Tibial nerve (tissue), 4 donors: ENCODE results near the gene UTF1. TPM values are rescaled to one million over a fixed set of nuclear protein-coding genes. Genes with fewer than 3 reads are reported as not detected.

Experiments used
- DNase-seq, 2 donors: peaks; one replicate each; pipeline ENCODE4 v3.0.0-alpha.2; 2019; ENCODE audit warnings: low spot score in 2 of 2
- H3K27ac ChIP-seq, 4 donors: fragments of 200-600 bp; sonication (generic) in 3 of 4; one replicate each; pipeline ENCODE4 v1.5.1; 2017 to 2019; ENCODE audit warnings: mild to moderate bottlenecking in 1 of 4
- H3K27me3 ChIP-seq, 2 donors: fragments of 200-600 bp; sonication (generic) in 1 of 2; one replicate each; pipeline versions ENCODE4 v1.5.1 to v1.6.0; 2017 to 2019
- H3K36me3 ChIP-seq, 3 donors: fragments of 200-600 bp; sonication (generic); one replicate each; pipeline ENCODE4 v1.5.1; 2018 to 2019
- H3K4me1 ChIP-seq, 4 donors: fragments of 200-600 bp; sonication (generic) in 3 of 4; one replicate each; pipeline ENCODE4 v1.5.1; 2017 to 2019
- H3K4me3 ChIP-seq, 4 donors: fragments of 200-600 bp; sonication (generic) in 3 of 4; one replicate each; pipeline ENCODE4 v1.5.1; 2017 to 2019; ENCODE audit warnings: mild to moderate bottlenecking in 1 of 4, moderate library complexity in 1 of 4
- H3K9me3 ChIP-seq, 4 donors: fragments of 200-600 bp; sonication (generic) in 3 of 4; one replicate each; pipeline ENCODE4 v1.5.1; 2017 to 2019
- EP300 ChIP-seq, 2 donors: sonication (generic); formaldehyde crosslinking; IDR thresholded peaks; one replicate each; pipeline ENCODE4 v1.6.1; 2017; ENCODE audit warnings: antibody characterized with exemption in 2 of 2, mild to moderate bottlenecking in 1 of 2
- POLR2A ChIP-seq, 2 donors: fragments of 450-650 bp; IDR thresholded peaks; one replicate each; pipeline ENCODE4 v1.6.1; 2017; ENCODE audit warnings: antibody characterized with exemption in 2 of 2, mild to moderate bottlenecking in 2 of 2, moderate library complexity in 2 of 2
- WGBS, 2 donors: methylation state at CpG; one replicate each; pipeline ENCODE4 v1.1.5; 2018; 5-methylcytosine and 5-hydroxymethylcytosine counted together
- total RNA-seq, 4 donors: library from RNA; depleted of rRNA; stranded (reverse); fragments of >200 nt; gene quantifications; one replicate each; pipeline ENCODE4 v1.1.0, GENCODE V29; 2016
- TF ChIP-seq, protein P1 (sequence below), 5 experiments: fragments of 200-600 bp in 3 of 5; fragments of 450-650 bp in 2 of 5; sonication (generic) in 3 of 5; IDR thresholded peaks; one replicate each; pipeline ENCODE4 v1.5.1; 2016 to 2019; ENCODE audit warnings: antibody characterized with exemption in 5 of 5, mild to moderate bottlenecking in 3 of 5, moderate library complexity in 2 of 5

The UTF1 gene
- total RNA-seq, 4 donors from 2014 or later: not detected

- H3K4me1 ChIP-seq: no peaks in the 10 kb centered on the region
- no peaks in the 10 kb centered on the region for H3K9me3 ChIP-seq
- 45 to 63% methylated on average over 27 to 31 of the region's 33 CpGs for WGBS, 2 donors
- H3K36me3 ChIP-seq: no peaks in the 10 kb centered on the region
- H3K27ac ChIP-seq: no peak overlapping the region
- H3K27me3 ChIP-seq: peaks cover 0 to 88% of the 10 kb centered on the region in 2 donors
- H3K4me3 ChIP-seq: no peak overlapping the region
- no peak for TF ChIP-seq POLR2A (IDR thresholded peaks at IDR 0.05)
- DNase-seq: no peak
Measured at GRCh38 chr10:133245439-133246235, 15.6 kb downstream of the UTF1 start.

DNA sequence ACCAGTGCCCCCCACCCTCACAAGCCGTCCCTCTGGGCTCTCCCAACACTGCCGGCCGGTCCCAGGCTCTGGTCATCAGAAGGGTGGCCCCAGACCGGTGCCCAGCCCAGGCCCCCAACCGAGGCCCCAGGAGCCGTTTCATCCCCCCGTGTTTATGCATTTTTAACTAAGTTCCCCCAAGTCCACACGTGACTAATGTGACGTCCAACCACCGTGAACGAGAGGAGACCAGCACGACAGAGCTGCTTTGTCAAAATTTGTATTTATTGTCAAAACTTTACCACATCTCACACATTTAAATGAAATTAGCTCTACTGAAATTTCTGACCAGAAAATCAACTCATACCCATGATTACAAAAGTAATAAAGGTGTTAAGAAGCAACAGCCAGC is 16.2 kb downstream of the UTF1 start:
- H3K4me3 ChIP-seq: no peak overlapping the region
- TF ChIP-seq, protein P1, sequence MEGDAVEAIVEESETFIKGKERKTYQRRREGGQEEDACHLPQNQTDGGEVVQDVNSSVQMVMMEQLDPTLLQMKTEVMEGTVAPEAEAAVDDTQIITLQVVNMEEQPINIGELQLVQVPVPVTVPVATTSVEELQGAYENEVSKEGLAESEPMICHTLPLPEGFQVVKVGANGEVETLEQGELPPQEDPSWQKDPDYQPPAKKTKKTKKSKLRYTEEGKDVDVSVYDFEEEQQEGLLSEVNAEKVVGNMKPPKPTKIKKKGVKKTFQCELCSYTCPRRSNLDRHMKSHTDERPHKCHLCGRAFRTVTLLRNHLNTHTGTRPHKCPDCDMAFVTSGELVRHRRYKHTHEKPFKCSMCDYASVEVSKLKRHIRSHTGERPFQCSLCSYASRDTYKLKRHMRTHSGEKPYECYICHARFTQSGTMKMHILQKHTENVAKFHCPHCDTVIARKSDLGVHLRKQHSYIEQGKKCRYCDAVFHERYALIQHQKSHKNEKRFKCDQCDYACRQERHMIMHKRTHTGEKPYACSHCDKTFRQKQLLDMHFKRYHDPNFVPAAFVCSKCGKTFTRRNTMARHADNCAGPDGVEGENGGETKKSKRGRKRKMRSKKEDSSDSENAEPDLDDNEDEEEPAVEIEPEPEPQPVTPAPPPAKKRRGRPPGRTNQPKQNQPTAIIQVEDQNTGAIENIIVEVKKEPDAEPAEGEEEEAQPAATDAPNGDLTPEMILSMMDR (IDR thresholded peaks at IDR 0.05): no peak
- no peak for TF ChIP-seq EP300 (IDR thresholded peaks at IDR 0.05)
- no peak for TF ChIP-seq POLR2A (IDR thresholded peaks at IDR 0.05)
- 48 to 56% methylated on average over 10 to 12 of the region's 12 CpGs for whole genome bisulfite sequencing, 2 donors
- H3K27ac ChIP-seq: no peak overlapping the region
- no peaks in the 10 kb centered on the region for H3K4me1 ChIP-seq
- peaks cover 0 to 82% of the 10 kb centered on the region in 2 donors for H3K27me3 ChIP-seq
- no peaks in the 10 kb centered on the region for H3K9me3 ChIP-seq
- H3K36me3 ChIP-seq: no peaks in the 10 kb centered on the region
- DNase-seq: no peak

GRCh38 chr10:133247681-133248333 is 17.8 kb downstream of the UTF1 start:
- Histone ChIP-seq H3K4me1 (no peaks in the 10 kb centered on the region), H3K36me3 (no peaks in the 10 kb centered on the region), H3K9me3 (no peaks in the 10 kb centered on the region), H3K27me3 (peaks cover 0 to 66% of the 10 kb centered on the region in 2 donors), H3K4me3 (no peak overlapping the region), H3K27ac (no peak overlapping the region)
- TF ChIP-seq, protein P1 (IDR thresholded peaks at IDR 0.05): no peak
- no peak for TF ChIP-seq EP300 (IDR thresholded peaks at IDR 0.05)
- TF ChIP-seq POLR2A (IDR thresholded peaks at IDR 0.05): no peak
- WGBS, 2 donors: 75 to 80% methylated on average over 23 to 25 of the region's 36 CpGs
- DNase-seq: no peak

DNA sequence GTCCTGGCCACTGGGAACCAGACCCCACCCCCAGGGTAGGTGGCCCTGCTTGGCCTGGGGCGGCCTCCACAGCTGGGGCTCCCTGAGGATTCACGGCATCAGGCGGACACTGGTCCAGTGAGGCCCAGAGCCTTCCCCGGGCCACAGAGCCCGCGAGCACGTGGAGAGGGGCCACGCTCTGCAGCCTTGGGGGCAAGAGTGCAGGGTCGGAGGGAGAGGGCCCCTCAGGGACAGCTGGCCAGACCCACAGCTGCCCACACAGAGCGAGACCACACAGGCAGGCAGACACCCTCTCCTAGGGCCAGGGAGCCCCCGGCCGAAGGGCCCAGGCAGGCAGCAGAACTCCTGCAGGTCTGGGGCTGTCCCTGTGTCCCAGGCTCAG is 18.3 kb downstream of the UTF1 start:
- H3K27me3 ChIP-seq: peaks cover 0 to 64% of the 10 kb centered on the region in 2 donors
- H3K27ac ChIP-seq: no peak overlapping the region

DNA sequence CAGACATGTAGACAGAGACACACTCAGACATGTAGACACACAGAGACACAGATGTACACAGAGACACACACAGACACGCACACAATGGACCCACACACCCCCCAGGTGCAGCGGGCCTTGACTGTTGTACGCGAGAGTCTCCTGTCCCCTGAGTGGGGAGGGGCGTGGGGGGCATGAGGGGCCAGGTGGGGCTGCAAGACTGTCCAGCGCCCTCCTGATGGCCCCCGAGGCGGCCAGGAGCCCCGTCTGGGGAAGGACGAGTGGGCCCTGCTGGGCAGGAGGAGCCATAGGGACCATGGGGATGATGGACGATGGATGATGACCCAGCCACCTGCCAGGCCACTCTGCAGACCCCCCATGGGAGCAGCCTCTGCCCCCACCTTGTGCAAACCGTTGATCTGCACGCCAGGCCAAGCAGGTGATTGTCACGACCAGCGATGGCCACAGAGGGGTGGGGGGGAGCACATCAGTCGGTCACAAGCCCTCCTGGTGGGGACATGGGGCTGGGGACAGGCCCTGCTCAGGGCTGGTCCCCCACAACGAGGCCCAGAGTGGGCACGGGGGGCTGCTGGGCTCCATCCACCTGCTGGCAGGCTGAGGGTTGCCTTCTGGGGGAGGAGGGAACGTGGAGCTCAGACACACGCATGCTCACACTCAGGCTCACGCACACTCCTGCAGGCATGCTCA is 19.2 kb downstream of the UTF1 start:
- Histone ChIP-seq H3K4me1 (no peaks in the 10 kb centered on the region), H3K4me3 (no peak overlapping the region), H3K36me3 (no peaks in the 10 kb centered on the region), H3K27ac (no peak overlapping the region), H3K27me3 (peaks cover 0 to 59% of the 10 kb centered on the region in 2 donors), H3K9me3 (no peaks in the 10 kb centered on the region)
- DNase-seq: no peak
- TF ChIP-seq EP300 (IDR thresholded peaks at IDR 0.05) (no peak), POLR2A (IDR thresholded peaks at IDR 0.05) (no peak)
- TF ChIP-seq, protein P1 (IDR thresholded peaks at IDR 0.05): no peak
- WGBS, 2 donors: 68 to 70% methylated on average over 8 to 13 of the region's 21 CpGs

More for the DNA sequence above, 18.3 kb downstream of the UTF1 start:
- 83% methylated on average over 7 of the region's 12 CpGs; no CpG with 5 or more reads in 1 of the 2 donors for WGBS, 2 donors
- TF ChIP-seq, protein P1 (IDR thresholded peaks at IDR 0.05): no peak
- TF ChIP-seq EP300 (IDR thresholded peaks at IDR 0.05): no peak
- no peak for TF ChIP-seq POLR2A (IDR thresholded peaks at IDR 0.05)
- DNase-seq: no peak
- no peak overlapping the region for H3K4me3 ChIP-seq
- no peaks in the 10 kb centered on the region for H3K4me1 ChIP-seq
- no peaks in the 10 kb centered on the region for H3K36me3 ChIP-seq
- no peaks in the 10 kb centered on the region for H3K9me3 ChIP-seq
